NT2/D1 (cell line): ENCODE measurements around the gene ZNF70.

ENCODE experiments used
- SUZ12 ChIP-seq: IDR thresholded peaks from 2 replicates; pipeline ENCODE4 v1.6.1; 2011; ENCODE audit not compliant: insufficient read length, insufficient read depth; ENCODE audit errors: extremely low read depth
- ZNF274 ChIP-seq: IDR thresholded peaks from 2 replicates; pipeline ENCODE4 v1.6.1; 2011; ENCODE audit warnings: mild to moderate bottlenecking, low read depth, low read length

DNA sequence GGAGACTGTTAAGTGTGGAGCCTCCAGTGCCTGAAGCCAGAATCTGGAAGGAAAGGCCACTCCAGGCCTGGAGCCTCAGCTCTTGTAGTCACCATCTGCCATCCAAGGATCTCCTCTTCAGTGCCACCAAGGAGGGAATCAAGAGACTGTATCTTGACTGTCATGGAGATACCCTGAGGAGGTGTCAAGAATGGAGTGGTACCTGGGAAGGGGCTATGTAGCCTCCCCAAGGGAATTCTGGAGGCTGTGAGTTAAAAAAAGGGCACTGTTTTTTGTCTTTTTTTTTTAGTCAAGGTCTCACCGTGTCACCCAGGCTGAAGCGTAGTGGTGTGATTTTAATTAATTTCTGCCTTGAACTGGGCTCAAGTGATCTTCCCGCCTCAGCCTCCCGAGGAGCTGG is 8.7 kb upstream of the ZNF70 start:
- TF ChIP-seq ZNF274 (no peak), SUZ12 (no peak)
